ENCODE results near the gene NARS2.
"Not testable (repeated sequence)": the region's sequence is repeated elsewhere in the genome, so short reads cannot be mapped to it uniquely, and the experiment has no call there.

Gene NARS2, protein sequence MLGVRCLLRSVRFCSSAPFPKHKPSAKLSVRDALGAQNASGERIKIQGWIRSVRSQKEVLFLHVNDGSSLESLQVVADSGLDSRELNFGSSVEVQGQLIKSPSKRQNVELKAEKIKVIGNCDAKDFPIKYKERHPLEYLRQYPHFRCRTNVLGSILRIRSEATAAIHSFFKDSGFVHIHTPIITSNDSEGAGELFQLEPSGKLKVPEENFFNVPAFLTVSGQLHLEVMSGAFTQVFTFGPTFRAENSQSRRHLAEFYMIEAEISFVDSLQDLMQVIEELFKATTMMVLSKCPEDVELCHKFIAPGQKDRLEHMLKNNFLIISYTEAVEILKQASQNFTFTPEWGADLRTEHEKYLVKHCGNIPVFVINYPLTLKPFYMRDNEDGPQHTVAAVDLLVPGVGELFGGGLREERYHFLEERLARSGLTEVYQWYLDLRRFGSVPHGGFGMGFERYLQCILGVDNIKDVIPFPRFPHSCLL

DNA sequence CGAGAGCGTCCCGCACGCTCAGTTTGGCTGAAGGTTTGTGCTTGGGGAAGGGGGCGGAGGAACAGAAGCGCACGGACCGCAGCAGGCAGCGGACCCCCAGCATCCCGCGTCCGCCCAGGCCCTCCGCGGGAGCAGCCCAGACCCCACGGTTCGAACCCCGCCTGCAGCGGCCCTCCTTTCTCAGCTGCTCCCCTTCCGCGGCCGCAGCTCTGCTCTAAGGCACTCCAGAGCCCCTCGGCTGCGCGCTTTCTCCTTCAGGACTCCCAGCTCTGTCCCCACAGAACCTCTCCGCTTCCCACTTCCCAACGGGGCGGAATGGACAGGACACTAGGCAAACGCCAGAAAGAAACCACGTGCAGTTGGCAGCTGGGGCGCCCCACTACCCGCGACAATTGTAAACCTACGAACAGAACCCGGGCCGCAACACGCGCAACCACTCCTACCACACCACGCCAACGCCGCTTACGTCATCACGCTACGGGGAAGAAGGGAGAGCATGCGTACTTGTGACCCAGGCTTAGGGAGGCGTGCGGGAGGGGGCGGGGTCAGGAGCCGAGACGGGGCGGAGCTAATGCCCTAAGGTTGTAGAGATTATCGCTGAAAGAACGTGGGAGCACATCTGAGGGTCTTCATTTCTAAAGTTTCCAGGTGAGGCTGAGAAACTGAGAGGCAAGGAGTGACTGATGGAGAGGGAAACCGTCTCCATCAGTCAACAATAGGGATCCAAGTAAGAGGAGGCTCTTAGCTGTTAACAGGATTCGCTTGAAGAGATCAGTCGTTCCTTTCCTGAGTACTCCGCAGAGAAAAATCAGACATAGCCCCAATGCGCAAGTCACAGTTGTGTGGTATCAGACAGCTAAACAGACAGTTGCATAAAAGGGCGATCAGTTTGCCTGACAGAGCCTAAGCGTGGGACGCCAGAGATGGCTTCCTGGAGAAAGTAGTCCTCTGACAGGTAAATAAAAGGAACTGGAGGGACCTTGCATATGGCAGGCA lies at the start of gene NARS2:
Gene NARS2, minus strand, starts transcription at position 479 of the 996 bp plus-strand sequence. Its CDS starts 376 bp downstream, at position 103.
- peak; percentile 96 for DNase-seq

DNA sequence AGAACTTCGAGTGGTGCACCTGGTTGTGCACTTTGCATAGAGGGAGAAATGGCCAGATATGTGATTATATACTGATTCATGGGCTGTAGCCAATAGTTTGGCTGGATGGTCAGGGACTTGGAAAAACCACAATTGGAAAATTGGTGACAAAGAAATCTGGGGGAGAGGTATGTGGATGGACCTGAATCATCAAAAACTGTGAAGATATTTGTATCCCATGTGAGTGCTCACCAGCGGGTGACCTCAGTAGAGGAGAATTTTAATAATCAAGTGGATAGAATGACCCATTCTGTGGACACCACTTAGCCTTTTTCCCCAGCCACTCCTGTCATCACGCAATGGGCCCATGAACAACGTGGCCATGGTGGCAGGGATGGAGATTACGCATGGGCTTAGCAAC lies 48.0 kb upstream of the NARS2 start:
- no peak for DNase-seq

DNA sequence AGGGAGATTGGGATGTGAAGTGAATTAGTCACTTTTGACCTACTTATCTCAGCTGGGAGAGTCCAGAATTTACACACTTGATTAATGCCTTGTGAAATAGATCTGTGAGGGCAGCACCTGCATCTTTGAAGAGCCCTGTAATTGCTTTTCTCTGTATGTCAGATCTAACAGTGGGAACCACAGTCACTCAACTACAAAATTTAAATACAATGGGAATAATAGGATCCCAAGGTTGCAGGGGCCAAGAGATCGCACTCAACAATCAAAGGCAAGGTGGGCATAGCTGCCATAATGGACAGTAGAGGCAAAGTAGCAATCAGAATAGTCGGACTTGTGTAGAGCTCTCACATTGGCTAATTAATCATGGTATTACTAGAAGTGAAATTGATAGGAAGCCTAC lies 45.5 kb upstream of the NARS2 start:
- no peak for DNase-seq

DNA sequence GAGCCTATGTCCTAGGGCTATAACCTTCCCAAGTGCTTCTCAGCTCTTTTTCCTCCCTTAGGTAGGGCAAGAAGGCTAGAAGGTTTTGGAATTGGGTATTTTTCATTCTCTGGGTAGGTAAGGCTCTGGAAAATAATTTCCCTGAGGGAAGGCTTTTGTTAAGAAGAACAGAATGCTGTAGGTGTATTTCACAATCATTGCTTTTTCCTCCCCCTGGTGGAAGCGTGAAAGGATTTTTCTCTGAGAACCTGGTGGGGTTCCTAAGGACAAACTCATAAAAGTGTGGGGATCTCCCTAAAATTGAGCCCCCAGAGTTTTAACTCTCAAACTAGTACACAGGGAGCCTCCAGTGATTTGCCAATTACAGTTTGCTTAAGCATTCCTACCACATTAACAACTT lies 41.1 kb upstream of the NARS2 start:
- DNase-seq, result no peak

DNA sequence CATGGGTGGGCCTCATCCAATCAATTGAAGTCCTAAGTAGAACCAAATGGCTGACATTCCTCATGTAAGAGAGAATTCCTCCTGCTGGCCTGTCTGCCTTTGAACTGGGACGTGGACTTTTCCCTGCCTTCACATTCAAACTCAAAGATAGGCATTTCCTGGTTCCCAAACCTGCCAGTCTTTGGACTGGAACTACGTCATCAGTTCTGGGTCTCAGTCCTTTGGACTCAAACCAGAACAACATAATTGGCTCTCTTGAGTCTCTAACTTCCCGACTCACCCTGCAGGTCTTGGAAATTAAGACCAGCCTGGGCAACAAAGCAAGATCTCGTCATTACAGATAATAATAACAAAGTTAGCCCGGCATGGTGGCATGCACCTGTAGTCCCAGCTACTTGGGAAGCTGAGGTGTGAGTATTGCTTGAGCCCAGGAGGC lies 38.7 kb upstream of the NARS2 start:
- DNase-seq, result no peak

DNA sequence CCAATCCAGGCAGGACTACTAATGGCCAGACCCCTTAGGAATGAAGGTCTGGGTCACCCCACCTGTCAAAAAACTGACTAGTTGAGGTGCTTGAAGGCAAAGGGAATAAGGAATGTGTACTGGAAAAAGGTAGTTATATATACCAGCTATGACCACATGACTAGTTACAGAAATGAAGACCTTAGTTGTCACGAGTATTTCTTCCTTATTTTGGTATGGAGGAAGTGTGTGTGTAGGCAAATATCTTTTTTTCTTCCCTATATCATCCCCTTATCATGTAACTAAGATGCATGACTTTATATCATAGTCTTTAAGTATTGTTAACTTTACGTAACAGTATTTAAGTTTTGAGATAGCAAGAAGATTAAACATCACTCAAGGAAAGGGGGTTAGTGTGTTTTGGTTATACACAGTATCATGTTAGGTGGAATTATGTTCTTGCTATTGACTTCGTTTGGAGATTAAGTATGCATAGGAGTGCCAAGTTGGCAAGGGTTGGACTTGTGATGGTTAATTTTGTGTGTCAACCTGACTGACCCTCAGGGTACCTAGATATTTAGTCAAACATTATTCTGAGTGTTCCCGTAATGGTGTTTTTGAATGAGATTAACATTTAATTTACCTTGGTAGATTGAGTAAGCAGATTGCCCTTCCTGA lies 38.2 kb upstream of the NARS2 start:
- no peak for DNase-seq

DNA sequence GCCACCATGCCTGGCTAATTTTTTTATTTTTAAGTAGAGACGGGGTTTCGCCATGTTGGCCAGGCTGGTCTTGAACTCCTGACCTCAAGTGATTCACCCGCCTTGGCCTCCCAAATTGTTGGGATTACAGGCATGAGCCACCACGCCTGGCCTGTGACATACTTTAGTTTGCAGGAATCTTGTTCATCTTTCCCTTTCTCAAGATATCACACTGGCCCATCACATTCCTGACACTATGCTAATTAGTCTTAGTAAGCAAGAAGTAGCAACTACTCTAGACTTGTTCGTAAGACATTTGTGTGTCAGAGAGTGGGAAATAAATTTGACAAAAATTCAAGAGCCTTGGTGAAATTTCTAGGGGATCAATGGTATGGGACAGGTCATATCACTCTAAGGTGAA lies 34.7 kb upstream of the NARS2 start:
- DNase-seq, result not testable (repeated sequence)

DNA sequence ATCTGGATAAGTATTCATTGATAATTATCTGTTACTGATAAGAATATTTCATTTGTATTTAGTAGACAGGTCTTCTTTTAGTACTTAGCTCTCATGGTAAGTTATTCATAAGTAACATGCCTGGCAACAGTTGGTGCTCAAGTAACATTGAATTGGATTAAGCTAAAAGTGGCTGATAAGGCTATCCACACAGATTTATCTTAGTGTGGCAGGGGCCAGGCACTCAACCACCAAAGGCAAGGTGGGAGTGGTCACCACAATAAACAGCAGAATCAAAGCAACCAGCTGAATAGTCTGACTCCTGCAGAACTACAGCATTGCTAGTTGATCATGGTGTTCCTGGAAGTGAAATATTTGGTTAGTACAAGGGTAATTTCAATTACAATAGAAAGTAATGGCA lies 33.0 kb upstream of the NARS2 start:
- DNase-seq, result no peak

DNA sequence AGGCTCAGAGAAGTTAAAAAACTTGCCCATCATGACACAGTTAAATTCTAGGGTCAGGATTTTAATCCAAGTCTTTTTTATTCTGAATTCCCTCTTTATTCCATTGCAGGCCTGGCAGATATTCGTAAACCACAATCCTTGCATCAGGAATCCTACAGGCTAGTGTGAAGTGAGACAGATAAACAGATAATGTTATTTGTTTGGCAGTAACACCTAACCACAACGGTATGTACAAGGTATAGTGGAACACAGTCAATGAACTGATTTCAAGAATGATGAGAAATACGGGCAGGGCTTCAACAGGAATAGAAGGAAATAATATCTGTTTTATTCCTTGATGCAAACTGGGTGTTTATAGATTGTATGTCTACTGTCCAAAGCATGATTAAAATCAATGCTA lies 32.0 kb upstream of the NARS2 start:
- DNase-seq, result no peak

DNA sequence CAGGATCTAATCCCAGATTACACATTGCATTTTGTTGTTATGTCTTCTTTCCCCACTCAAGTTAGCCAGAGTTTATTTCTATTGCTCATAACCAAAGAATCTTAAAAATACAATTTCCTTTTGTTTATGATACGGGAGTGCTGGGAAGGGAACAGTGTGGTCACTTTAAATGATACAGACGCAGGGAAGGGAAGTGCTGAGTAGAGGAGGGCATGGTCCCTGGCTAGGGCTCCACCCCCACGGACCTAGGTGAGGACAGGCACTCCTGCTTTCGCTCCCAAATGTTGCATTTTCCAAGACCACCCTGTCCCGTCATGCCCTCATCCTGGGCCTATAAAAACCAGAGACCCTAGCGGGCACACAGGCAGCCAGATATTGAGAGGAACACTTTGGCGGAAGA lies 30.6 kb upstream of the NARS2 start:
- DNase-seq, result no peak

DNA sequence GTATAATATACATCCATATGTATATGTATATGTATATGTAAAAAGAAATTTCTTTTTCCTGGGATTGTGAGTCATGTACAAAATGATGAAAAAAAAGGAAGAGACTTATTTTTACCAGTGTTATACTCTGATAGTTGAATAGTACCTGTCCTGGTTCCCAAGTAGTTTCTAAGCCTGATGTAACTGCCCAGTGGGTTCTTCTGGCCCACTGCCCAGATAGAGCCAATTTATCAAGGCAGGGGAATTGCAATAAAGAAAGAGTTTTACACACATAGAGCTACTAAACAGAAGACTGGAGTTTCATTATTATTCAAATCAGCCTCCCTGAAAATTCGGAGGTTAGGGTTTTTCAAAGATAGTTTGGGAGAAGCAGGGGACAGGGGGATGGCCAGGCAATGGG lies 29.1 kb upstream of the NARS2 start:
- no peak for DNase-seq

DNA sequence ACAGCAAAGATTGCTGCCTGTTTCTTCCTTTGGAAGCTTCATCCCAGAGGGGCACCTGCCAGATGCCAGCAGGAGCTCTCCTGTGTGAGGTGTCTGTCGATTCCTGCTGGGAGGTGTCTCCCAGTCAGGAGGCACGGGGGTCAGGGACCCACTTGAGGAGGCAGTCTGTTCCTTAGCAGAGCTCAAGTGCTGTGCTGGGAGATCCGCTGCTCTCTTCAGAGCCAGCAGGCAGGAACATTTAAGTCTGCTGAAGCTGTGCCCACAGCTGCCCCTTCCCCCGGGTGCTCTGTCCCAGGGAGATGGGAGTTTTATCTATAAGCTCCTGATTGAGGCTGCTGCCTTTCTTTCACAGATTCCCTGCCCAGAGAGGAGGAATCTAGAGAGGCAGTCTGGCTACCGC lies 28.1 kb upstream of the NARS2 start:
- not testable (repeated sequence) for DNase-seq

DNA sequence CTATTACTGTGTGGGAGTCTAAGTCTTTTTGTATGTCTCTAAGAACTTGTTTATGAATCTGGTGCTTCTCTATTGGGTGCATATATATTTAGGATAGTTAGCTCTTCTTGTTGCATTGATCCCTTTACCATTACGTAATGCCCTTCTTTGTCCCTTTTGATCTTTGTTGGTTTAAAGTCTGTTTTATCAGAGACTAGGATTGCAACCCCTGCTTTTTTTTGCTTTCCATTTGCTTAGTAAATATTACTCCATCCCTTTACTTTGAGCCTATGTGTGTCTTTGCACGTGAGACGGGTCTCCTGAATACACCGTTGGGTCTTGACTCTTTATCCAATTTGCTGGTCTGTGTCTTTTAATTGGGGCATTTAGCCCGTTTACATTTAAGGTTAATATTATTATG lies 26.4 kb upstream of the NARS2 start:
- DNase-seq, result not testable (repeated sequence)

DNA sequence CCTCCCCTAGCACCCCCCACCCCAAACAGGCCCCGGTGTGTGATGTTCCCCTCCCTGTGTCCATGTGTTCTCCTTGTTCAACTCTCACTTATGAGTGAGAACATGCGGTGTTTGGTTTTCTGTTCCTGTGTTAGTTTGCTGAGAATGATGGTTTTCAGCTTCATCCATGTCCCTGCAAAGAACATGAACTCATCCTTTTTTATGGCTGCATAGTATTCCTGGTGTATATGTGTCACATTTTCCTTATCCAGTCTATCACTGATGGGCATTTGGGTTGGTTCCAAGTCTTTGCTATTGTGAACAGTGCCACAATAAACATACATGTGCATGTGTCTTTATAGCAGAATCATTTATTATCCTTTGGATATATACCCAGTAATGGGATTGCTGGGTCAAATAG lies 22.9 kb upstream of the NARS2 start:
- DNase-seq, result not testable (repeated sequence)

DNA sequence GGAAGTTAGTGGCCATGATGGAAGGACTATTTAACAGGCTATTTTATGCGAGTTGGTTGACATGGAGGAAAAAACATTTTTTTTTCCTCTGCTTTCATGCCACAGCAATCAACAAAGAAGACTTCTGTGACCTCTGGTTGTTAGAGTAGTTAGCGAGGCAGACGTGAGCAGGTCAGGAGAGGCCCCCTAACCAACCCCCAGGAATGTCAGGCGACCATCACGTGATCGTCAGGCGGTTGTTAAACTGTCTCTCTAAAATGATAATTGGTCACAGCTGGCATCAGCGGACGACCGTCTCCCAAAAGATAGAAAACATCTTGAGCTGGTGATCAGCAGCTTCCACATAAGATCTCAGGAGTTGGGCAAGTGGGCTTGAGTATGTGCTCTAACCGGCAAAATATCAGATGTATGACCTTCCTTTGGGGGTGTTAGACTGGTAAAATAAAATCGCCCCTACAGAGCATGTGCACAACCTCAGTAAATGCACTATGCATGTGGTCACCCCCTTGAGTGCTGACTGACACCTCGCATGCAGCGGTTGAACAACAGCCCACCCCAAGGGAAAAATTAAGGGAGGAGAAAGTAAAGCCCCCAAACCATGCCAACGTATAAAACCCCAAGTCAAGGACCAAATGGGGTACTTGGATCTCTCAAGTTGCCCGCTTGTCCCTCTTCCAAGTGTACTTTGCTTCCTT lies 20.9 kb upstream of the NARS2 start:
- no peak for DNase-seq

DNA sequence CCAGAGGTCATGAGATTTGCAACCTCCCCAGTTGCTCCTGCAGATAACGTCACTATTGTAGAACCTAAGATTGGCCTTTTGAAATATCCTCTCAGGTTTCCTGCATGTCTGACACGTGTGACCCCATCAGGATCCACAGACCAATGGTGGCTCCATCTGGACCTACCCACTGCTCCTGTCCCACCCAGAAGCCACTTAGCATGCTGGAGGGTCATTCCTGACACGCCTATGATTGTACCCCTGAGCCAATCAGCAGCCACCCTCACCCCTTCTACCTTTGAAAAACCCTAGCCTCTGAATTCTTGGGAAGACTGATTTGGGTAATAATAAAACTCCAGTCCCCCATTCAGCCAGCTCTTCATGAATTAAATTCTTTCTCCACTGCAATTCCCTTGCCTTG lies 20.1 kb upstream of the NARS2 start:
- no peak for DNase-seq

DNA sequence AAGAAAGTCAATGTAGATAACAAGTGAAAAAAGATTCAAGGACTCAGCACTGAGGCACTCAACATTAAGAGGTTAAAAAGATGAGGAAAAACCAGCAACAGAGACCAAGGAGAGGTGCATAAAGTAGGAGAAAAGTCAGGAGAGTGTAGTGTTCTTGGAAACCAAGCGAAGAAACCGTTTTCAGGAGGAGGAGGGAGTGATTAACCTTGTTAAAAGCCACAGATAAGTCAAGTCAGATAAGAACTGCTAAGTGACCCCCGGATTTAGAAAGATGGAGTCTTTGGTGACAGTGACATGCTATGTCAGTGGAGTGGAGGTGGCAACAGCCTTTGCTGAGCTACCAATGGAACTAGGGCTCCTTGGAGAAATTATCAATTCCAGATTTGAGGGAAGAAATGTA lies 13.9 kb upstream of the NARS2 start:
- no peak for DNase-seq

DNA sequence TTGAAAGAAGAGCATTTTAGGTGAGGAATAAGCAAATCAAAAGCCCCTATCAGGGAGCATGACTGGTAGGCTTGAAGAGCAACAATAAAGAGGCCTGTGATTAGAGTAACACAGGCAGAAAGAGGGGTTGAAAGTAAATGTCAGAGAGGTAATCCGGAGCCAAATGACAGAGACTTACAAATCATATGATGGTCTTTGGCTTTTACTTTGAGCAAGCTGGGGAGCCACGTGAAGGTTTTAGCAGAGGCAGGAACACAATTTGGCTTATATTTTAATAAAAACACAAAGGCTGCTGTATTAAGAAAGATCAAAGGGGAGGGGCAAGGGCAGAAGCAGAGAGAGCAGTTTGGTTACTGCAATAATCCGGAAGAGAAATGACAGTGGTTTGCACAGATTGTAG lies 12.8 kb upstream of the NARS2 start:
- DNase-seq, result no peak

DNA sequence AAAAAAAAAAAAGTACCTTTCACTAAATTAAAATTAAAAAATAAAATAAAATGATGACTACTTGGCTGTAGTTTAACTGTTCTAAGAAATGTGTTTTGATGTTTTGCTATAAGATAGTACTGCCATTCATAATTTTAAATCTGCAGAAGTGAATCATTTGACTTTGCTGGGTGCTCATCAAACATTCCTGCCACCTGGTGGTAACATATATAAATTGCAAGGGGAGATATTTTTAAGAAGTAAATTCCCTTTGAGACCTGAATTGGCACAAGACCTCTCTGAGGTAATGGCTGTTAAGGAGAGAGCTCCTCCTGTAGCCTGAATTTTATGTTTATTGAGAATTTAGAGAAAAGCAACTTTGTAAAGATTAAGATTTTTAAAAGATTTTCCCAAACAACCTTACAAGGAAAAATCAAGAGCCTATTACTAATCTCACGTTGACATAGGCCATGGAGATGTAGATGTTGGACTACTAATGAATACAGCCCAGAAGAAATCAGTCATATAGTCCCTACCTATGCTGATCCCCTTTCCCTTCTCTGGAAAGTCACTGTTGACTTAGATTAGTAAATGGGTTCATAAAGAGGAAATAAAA lies 11.9 kb upstream of the NARS2 start:
- DNase-seq, result no peak

DNA sequence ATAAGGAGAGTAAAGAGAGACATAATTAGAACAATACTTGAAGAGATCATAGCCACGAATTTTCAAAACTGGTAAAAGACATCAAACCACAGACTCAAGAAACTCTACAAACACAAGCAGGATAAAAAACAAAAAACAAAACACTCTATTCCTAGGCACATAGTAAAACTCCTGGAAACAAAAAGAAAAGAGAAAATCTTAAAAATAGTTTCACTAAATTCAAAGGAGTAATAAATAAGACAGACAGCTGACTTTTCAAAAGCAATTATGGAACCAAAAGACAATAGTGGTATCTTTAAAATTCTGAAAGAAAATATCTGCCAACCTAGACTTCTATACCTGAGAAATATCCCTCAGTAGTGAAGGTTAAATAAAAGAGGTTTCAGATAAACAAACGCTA lies 9.2 kb upstream of the NARS2 start:
- no peak for DNase-seq

DNA sequence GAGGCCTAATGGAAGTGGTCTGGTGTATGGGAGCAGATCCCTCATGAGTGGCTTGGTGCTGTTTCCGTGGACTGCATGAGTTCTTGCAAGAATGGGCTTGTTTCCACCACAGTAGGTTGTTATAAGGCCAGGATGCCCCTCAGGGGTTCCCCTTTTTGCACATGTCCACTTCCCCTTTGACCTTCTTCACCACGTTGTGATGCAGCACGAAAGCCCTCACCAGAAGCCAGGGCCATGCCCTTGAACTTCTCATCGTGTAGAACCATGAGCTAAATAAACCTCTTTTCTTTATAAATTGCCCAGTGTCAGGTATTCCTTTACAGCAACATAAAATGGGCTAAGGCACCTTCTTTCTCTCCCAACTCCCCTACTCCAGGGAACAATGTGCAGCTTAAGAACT lies 2.8 kb upstream of the NARS2 start:
- DNase-seq, result no peak

DNA sequence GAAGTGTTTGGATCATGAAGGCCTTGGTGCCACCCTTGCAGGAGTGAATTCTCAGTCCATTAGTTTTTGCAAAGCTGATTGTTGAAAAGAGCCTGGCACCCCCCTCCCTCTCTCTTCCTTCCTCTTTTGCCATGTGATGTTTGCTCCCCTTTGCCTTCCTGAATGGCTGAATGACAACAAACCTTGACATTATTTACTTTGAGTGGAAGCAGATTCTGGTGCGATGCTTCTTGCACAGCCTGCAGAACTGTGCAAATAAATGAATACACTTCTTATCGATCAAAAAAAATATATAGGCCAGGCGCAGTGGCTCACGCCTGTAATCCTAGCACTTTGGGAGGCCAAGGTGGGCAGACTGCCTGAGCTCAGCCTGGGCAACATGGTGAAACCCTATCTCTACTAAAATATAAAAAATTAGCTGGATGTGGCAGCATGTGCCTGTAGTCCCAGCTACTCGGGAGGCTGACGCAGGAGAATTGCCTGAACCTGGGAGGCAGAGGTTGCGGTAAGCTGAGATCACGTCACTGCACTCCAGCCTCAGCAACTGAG lies 2.0 kb upstream of the NARS2 start:
- no peak for DNase-seq

Measured in NCI-H1436 (cell line).